Pancreas (tissue), 10 donors: ENCODE results near the gene CLSTN3. TPM values are rescaled to one million over a fixed set of nuclear protein-coding genes. Genes with fewer than 3 reads are reported as not detected.

Experiments used
- ATAC-seq, 4 donors: fragments of 200-7000 bp; cut with Tn5 transposase; one replicate each; pipeline versions ENCODE4 v1.8.0 to v1.9.1; 2020; ENCODE audit warnings: mild to moderate bottlenecking in 4 of 4, moderate library complexity in 4 of 4
- DNase-seq, 6 donors: peaks; one replicate each; pipeline ENCODE4 v3.0.0-alpha.2; 2020
- FAIRE-seq: peaks from 2 replicates; lab custom pipeline; 2012; peaks lifted over from hg19 to GRCh38; lab: Jason Lieb, UNC
- H3K27ac ChIP-seq, 4 donors: fragments of 200-600 bp; sonication (generic); 1 replicate in 3 of 4; 2 replicates in 1 of 4; pipeline versions ENCODE4 v1.5.0 to v1.8.0; 2020
- H3K27me3 ChIP-seq, 4 donors: fragments of 200-600 bp; one replicate each; pipeline ENCODE4 v1.8.0; 2021
- H3K36me3 ChIP-seq, 3 donors: fragments of 200-600 bp; sonication (generic) in 1 of 3; one replicate each; pipeline versions ENCODE4 v1.5.0 to v1.8.0; 2020 to 2021
- H3K4me1 ChIP-seq, 3 donors: fragments of 200-600 bp; one replicate each; pipeline ENCODE4 v1.8.0; 2021
- H3K4me3 ChIP-seq, 4 donors: fragments of 200-600 bp; sonication (generic) in 2 of 4; one replicate each; pipeline versions ENCODE4 v1.5.0 to v1.8.0; 2020 to 2021
- H3K9me3 ChIP-seq, 4 donors: fragments of 200-600 bp; one replicate each; pipeline ENCODE4 v1.8.0; 2021
- WGBS, 2 donors: extraction: QIAGEN DNeasy Blood & Tissue Kit; methylation state at CpG; one replicate each; pipeline ENCODE4 v1.1.7; 2013; 5-methylcytosine and 5-hydroxymethylcytosine counted together
- intact Hi-C, 3 donors: fragments of 100-400 bp; cut with DNase I; formaldehyde crosslinking; loops; one replicate each; pipeline versions ENCODE4 v1.11.1 to v1.14.2; 2022
- polyA plus RNA-seq, 2 donors: library from polyadenylated mRNA; stranded (reverse); fragments of 200-250 nt; gene quantifications; one replicate each; pipeline ENCODE4 v1.2.3, GENCODE V29; 2013
- total RNA-seq, 6 donors: library from RNA; stranded (reverse); fragmentation: NEBNext Ultra II Directional in 4 of 6; extraction: Animal tissue kit (Norgen Biotek cat#: 25700) in 4 of 6; gene quantifications; one replicate each; pipeline versions ENCODE4 v1.2.1 to v1.2.4, GENCODE V29; 2021 to 2023
- TF ChIP-seq, protein P1 (sequence below), 4 donors: fragments of 200-600 bp; sonication (generic) in 3 of 4; IDR thresholded peaks; one replicate each; pipeline versions ENCODE4 v1.5.0 to v1.8.0; 2021; ENCODE audit warnings: antibody characterized with exemption in 4 of 4
- donor health status: healthy with polysubstance abuse.
- donor health status: DM: no; HTN: no; CAD: no; lungs with moderate emphysema.
- donor health status: DM: no; HTN: no; CAD: no.
- donor health status: control.
- donor health status: control.
- donor health status: Bipolar disorder and iron deficiency.
- donor health status: DM: yes; HTN: yes; CAD: no.
- donor health status: DM: no; HTN: no; CAD: no.
- donor health status: DM: no; HTN: no; CAD: no.
- donor health status: DM: yes; HTN: yes; CAD: no.

CLSTN3 gene
- total and polyA plus RNA-seq, 8 donors = 7.8 to 26.2 (median 18.0) TPM

DNA sequence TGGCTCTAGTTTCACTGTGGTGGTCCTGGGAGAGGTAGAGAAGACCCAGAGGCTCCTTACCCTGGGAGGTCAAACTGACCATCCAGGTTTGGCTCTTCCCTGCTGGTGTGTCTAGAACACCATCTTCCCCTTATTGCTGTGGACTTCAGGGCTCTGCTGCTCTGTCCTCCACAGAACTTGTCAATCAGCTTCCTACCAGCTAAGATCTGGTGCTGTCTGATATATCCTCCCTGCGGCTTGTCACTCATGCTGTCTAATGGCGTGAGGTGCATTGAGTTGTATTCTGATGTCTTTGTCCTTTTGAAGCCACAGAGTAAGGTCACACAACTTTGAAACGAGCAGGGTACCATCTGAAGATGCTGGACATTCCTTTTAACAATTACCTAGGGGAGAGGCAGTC, 14.0 kb upstream of the CLSTN3 start:
- no peak overlapping the region for H3K4me3 ChIP-seq
- ATAC-seq (no peak), FAIRE-seq (no peak), DNase-seq (no peak)
- intact Hi-C loops = no loop called here
- H3K27me3 ChIP-seq = no peaks in the 10 kb centered on the region
- no peak overlapping the region for H3K27ac ChIP-seq
- WGBS, 2 donors = 73 to 76% methylated on average over 3 of the region's 3 CpGs
- no peaks in the 10 kb centered on the region for H3K9me3 ChIP-seq
- peaks cover 0 to 7% (median 0%) of the 10 kb centered on the region in 3 donors for H3K4me1 ChIP-seq
- no peaks in the 10 kb centered on the region for H3K36me3 ChIP-seq
- TF ChIP-seq, protein P1, sequence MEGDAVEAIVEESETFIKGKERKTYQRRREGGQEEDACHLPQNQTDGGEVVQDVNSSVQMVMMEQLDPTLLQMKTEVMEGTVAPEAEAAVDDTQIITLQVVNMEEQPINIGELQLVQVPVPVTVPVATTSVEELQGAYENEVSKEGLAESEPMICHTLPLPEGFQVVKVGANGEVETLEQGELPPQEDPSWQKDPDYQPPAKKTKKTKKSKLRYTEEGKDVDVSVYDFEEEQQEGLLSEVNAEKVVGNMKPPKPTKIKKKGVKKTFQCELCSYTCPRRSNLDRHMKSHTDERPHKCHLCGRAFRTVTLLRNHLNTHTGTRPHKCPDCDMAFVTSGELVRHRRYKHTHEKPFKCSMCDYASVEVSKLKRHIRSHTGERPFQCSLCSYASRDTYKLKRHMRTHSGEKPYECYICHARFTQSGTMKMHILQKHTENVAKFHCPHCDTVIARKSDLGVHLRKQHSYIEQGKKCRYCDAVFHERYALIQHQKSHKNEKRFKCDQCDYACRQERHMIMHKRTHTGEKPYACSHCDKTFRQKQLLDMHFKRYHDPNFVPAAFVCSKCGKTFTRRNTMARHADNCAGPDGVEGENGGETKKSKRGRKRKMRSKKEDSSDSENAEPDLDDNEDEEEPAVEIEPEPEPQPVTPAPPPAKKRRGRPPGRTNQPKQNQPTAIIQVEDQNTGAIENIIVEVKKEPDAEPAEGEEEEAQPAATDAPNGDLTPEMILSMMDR (IDR thresholded peaks at IDR 0.05) = no peak

DNA sequence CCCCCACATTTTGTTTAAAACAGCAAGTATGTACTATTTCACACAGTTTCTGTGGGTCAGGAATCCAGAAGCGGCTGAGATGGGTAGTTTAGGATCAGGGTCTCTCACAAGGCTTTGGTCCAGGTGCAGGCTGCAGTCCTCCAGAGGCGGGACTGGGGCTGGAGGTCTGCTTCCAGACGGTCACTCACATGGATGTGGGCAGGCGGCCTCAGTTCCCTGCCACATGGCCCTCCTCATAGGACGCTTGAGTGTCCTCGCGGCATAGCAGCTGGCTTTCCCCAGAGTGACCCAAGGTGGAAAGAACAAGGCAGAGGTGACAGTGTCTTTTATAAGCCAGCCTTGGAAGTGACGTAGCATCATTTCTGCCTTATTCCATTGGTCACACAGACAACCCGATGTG, 13.3 kb upstream of the CLSTN3 start:
- H3K4me3 ChIP-seq = no peak overlapping the region
- no peak for FAIRE-seq

DNA sequence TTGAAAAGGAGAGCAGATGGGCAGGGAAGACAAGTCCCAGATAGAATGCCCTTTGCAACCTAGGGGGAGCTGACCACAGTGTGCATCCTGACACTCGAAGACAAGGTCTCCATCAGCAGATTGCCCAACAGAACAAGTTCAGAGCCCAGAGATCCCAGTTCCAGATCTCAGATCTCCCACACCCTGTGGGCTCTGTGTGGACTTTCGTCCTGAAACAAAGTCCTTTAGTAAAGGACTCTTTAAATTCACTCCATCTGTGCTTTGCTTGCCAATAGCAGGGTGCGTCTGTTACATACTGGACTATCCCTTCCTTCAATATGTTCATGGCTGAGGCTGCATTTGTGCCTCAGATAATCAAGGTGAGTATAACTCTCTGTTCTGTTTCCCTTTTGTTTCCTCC, 12.5 kb upstream of the CLSTN3 start:
- Histone ChIP-seq H3K4me3 (no peak overlapping the region), H3K4me1 (peaks cover 0 to 6% (median 0%) of the 10 kb centered on the region in 3 donors), H3K9me3 (no peaks in the 10 kb centered on the region), H3K27me3 (no peaks in the 10 kb centered on the region), H3K27ac (no peak overlapping the region), H3K36me3 (no peaks in the 10 kb centered on the region)
- DNase-seq (no peak), FAIRE-seq (no peak), ATAC-seq (no peak)
- TF ChIP-seq, protein P1 (IDR thresholded peaks at IDR 0.05) = no peak
- intact Hi-C loops = no loop called here
- WGBS, 2 donors = 70 to 79% methylated on average over 3 of the region's 3 CpGs

More for the DNA sequence above, 13.3 kb upstream of the CLSTN3 start:
- H3K9me3 ChIP-seq = no peaks in the 10 kb centered on the region
- no peak overlapping the region for H3K27ac ChIP-seq
- peaks cover 0 to 7% (median 0%) of the 10 kb centered on the region in 3 donors for H3K4me1 ChIP-seq
- H3K27me3 ChIP-seq = no peaks in the 10 kb centered on the region
- TF ChIP-seq, protein P1 (IDR thresholded peaks at IDR 0.05) = no peak
- no peaks in the 10 kb centered on the region for H3K36me3 ChIP-seq
- intact Hi-C loops = no loop called here
- ATAC-seq = no peak
- 81 to 93% methylated on average over 9 of the region's 9 CpGs for WGBS, 2 donors
- DNase-seq = no peak

DNA sequence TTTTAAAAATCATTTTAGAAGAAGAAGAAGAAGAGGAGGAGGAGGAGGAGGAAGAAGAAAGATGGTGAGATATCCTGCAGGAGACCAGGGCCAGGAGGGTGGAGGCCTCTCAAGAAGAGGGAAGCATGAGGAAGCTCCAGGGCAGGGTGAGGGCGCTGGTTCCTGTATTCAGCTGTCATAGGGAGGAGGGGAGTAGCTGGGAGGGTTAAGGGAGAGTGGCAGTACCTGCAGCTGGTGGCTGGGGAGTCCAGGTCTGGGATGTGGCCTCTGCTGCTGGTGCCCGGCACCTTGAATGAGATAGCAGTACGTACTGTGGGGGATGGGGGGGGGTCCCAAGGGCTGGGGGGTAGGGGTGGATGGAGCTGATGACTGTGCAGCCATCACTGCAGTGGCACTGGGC, 11.3 kb upstream of the CLSTN3 start:
- no peak for ATAC-seq
- intact Hi-C loops = no loop called here
- Histone ChIP-seq H3K4me3 (no peak overlapping the region), H3K9me3 (no peaks in the 10 kb centered on the region), H3K36me3 (no peaks in the 10 kb centered on the region), H3K4me1 (no peaks in the 10 kb centered on the region), H3K27me3 (no peaks in the 10 kb centered on the region), H3K27ac (no peak overlapping the region)
- no peak for DNase-seq
- TF ChIP-seq, protein P1 (IDR thresholded peaks at IDR 0.05) = no peak
- 77 to 84% methylated on average over 3 of the region's 3 CpGs for WGBS, 2 donors
- FAIRE-seq = no peak

DNA sequence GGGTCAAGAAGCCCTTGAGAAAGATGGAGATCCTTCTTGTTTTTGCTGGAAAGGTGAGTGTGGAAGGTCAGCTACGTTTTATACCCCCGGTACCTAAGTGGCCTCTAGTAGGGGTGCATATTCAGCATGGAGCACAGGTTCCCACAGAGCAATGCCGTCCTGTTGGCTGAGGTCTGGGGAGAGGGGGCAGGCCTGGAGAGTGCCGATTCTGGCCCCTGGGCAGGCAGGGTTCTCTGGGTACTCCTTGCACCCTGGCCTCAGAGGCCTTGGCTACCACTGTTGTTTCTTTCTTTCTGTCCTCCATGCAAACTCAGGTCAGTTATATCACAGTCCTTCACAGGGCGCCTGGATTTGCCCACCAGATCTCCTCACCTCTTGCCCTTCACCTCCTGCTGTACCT, 10.0 kb upstream of the CLSTN3 start:
- no peaks in the 10 kb centered on the region for H3K4me1 ChIP-seq
- no peaks in the 10 kb centered on the region for H3K27me3 ChIP-seq
- intact Hi-C loops = no loop called here
- H3K27ac ChIP-seq = no peak overlapping the region
- FAIRE-seq = no peak
- 76 to 85% methylated on average over 5 of the region's 5 CpGs for whole genome bisulfite sequencing, 2 donors
- ATAC-seq = no peak
- no peak for DNase-seq
- no peaks in the 10 kb centered on the region for H3K9me3 ChIP-seq
- no peaks in the 10 kb centered on the region for H3K36me3 ChIP-seq
- H3K4me3 ChIP-seq = no peak overlapping the region
- TF ChIP-seq, protein P1 (IDR thresholded peaks at IDR 0.05) = no peak
